Gastrocnemius medialis (tissue), 4 donors: ENCODE results near the gene TMEM269.

Experiments used
- CTCF ChIP-seq, 5 experiments: fragments of 450-650 bp in 3 of 5; fragments of 200-600 bp in 2 of 5; sonication (generic) in 2 of 5; IDR thresholded peaks in 4 of 5; conservative IDR thresholded peaks in 1 of 5; 1 replicate in 4 of 5; 2 replicates in 1 of 5; pipeline ENCODE4 v1.5.1; 2016 to 2019; ENCODE audit warnings: antibody characterized with exemption in 5 of 5, mild to moderate bottlenecking in 3 of 5, moderate library complexity in 3 of 5
- POLR2A ChIP-seq, 2 donors: fragments of 450-650 bp; IDR thresholded peaks; one replicate each; pipeline ENCODE4 v1.6.1; 2017; ENCODE audit warnings: antibody characterized with exemption in 2 of 2, mild to moderate bottlenecking in 2 of 2, moderate library complexity in 2 of 2

GRCh38 chr1:42846257-42847110 is 61.7 kb downstream of the TMEM269 start, which contains the start of gene ZNF691:
- TF ChIP-seq POLR2A (IDR thresholded peaks at IDR 0.05) (peak; percentile 65 to 74), CTCF (IDR thresholded peaks at IDR 0.05 in 4 of 5, conservative IDR thresholded peaks at IDR 0.05 in 1 of 5) (peak; percentile 11 to 63 (median 23))
